LNCaP clone FGC (cell line): Measurements from ENCODE around the gene SIGLEC1.

Experiments
- DNase-seq: peaks from one replicate; pipeline ENCODE4 v3.0.0-alpha.2; 2011; ENCODE audit warnings: low read depth
- H3K4me3 ChIP-seq: 2 replicates; pipeline ENCODE4 v1.5.1; 2011; ENCODE audit warnings: mild to moderate bottlenecking, low read depth, low read length, control low read depth
- CTCF ChIP-seq: IDR thresholded peaks from 2 replicates; pipeline ENCODE4 v1.5.1; 2012; ENCODE audit warnings: mild to moderate bottlenecking; ENCODE audit not compliant: control insufficient read depth, insufficient read depth; ENCODE audit errors: extremely low read depth

SIGLEC1 gene

GRCh38 chr20:3674447-3674846 is 38.0 kb downstream of the SIGLEC1 start:
- H3K4me3 ChIP-seq: no peak overlapping the region
- DNase-seq: no peak
- no peak for TF ChIP-seq CTCF

- TF ChIP-seq CTCF: no peak
- no peak overlapping the region for H3K4me3 ChIP-seq
- DNase-seq: no peak
Observed at GRCh38 chr20:3673221-3674070, 39.0 kb downstream of the SIGLEC1 start.

GRCh38 chr20:3672547-3673171 is 39.7 kb downstream of the SIGLEC1 start:
- no peak overlapping the region for H3K4me3 ChIP-seq
- DNase-seq: no peak
- TF ChIP-seq CTCF: no peak; the same call in 1 of the 2 replicates

- DNase-seq: no peak
- no peak overlapping the region for H3K4me3 ChIP-seq
- TF ChIP-seq CTCF: no peak
Observed at GRCh38 chr20:3671986-3672546, 40.3 kb downstream of the SIGLEC1 start.

- DNase-seq: no peak
- TF ChIP-seq CTCF: no peak
- H3K4me3 ChIP-seq: no peak overlapping the region
Observed at GRCh38 chr20:3670945-3671344, 41.5 kb downstream of the SIGLEC1 start.

- H3K4me3 ChIP-seq: no peak overlapping the region
- no peak for TF ChIP-seq CTCF
- DNase-seq: no peak
Observed at GRCh38 chr20:3670511-3670910, 41.9 kb downstream of the SIGLEC1 start.
